OCI-LY1 (cell line): ENCODE data around the gene ABCC9.

Experiments
- CTCF ChIP-seq: fragments of 200-600 bp; sonication (generic), shearing (Covaris generic); IDR thresholded peaks from 2 replicates; pipeline ENCODE4 v1.5.1; 2017; ENCODE audit warnings: mild to moderate bottlenecking, antibody characterized with exemption, low read length, moderate library complexity, mixed read lengths
- EZH2 ChIP-seq: fragments of 200-600 bp; sonication (generic), shearing (Covaris generic); IDR thresholded peaks from 2 replicates; pipeline ENCODE4 v1.8.0; 2017; ENCODE audit warnings: borderline replicate concordance, mixed run types, mild to moderate bottlenecking, antibody characterized with exemption, low read length, moderate library complexity, mixed read lengths

- TF ChIP-seq CTCF = no peak
- no peak for TF ChIP-seq EZH2
These were observed 3.8 kb upstream of the ABCC9 start for GRCh38 chr12:21945002-21945401.
